SU-DHL-6 (cell line): ENCODE results near the gene PCGF1.

ENCODE experiments used
- H2AFZ ChIP-seq: fragments of 200-600 bp; sonication (generic); 2 replicates; pipeline ENCODE4 v1.6.1; 2014; ENCODE audit warnings: low read depth, mild to moderate bottlenecking, moderate library complexity, mixed read lengths, antibody characterized with exemption, low read length; ENCODE audit not compliant: severe bottlenecking
- H3F3A ChIP-seq: fragments of 200-600 bp; shearing (Covaris generic); 2 replicates; pipeline ENCODE4 v1.6.0; 2016; ENCODE audit warnings: antibody characterized with exemption, mild to moderate bottlenecking; ENCODE audit not compliant: insufficient read depth
- H3K27ac ChIP-seq: fragments of 200-600 bp; sonication (generic); 2 replicates; pipeline ENCODE4 v1.5.1; 2016; ENCODE audit warnings: low read depth, mild to moderate bottlenecking, low read length, moderate library complexity, mixed read lengths
- H3K27me3 ChIP-seq: fragments of 200-600 bp; sonication (generic), shearing (Covaris generic); 2 replicates; pipeline ENCODE4 v1.6.0; 2014; ENCODE audit warnings: mild to moderate bottlenecking, low read length
- H3K36me3 ChIP-seq: fragments of 200-600 bp; sonication (generic); 2 replicates; pipeline ENCODE4 v1.6.1; 2014; ENCODE audit warnings: mild to moderate bottlenecking, low read length, mixed read lengths
- H3K4me2 ChIP-seq: fragments of 300-600, 200-600 bp; shearing (Covaris generic), sonication (generic); 2 replicates; pipeline ENCODE4 v1.6.0; 2014; ENCODE audit warnings: low read length, low read depth, mild to moderate bottlenecking; ENCODE audit not compliant: poor library complexity, severe bottlenecking
- H3K4me3 ChIP-seq: fragments of 200-600 bp; sonication (generic); 2 replicates; pipeline ENCODE4 v1.5.1; 2014; ENCODE audit warnings: antibody characterized with exemption, low read length, mild to moderate bottlenecking, mixed read lengths; ENCODE audit not compliant: insufficient read depth, poor library complexity, severe bottlenecking
- H3K79me2 ChIP-seq: fragments of 200-600 bp; sonication (generic); 2 replicates; pipeline ENCODE4 v1.6.1; 2014; ENCODE audit warnings: mild to moderate bottlenecking, low read length, moderate library complexity; ENCODE audit not compliant: insufficient read depth
- H3K9ac ChIP-seq: fragments of 200-600 bp; sonication (generic); 2 replicates; pipeline ENCODE4 v1.7.0; 2014; ENCODE audit warnings: mild to moderate bottlenecking, low read length
- H3K9me2 ChIP-seq: fragments of 200-600 bp; sonication (generic); replicated peaks from 2 replicates; pipeline ENCODE4 v1.6.1; 2014; ENCODE audit warnings: low read length; ENCODE audit not compliant: insufficient read depth
- H3K9me3 ChIP-seq: fragments of 200-600 bp; sonication (generic); 2 replicates; pipeline ENCODE4 v1.6.1; 2014; ENCODE audit warnings: low read length, mixed read lengths; ENCODE audit not compliant: insufficient read depth
- H4K20me1 ChIP-seq: fragments of 200-600 bp; sonication (generic); 2 replicates; pipeline ENCODE4 v1.6.1; 2014; ENCODE audit warnings: low read depth, mild to moderate bottlenecking, antibody characterized with exemption, low read length, moderate library complexity, mixed read lengths
- CTCF ChIP-seq: fragments of 200-600 bp; sonication (generic); IDR thresholded peaks from one replicate; pipeline ENCODE4 v1.5.1; 2017; ENCODE audit warnings: antibody characterized with exemption, mild to moderate bottlenecking, low read length, moderate library complexity; ENCODE audit not compliant: insufficient read depth, poor library complexity, severe bottlenecking
- EZH2phosphoT487 ChIP-seq: fragments of 200-600 bp; sonication (generic), shearing (Covaris generic); conservative IDR thresholded peaks from 2 replicates; pipeline ENCODE4 v1.6.1; 2018; ENCODE audit warnings: mild to moderate bottlenecking, antibody characterized with exemption, low read length, moderate library complexity, mixed read lengths

Gene PCGF1

GRCh38 chr2:74497777-74498499, 9.6 kb downstream of the PCGF1 start:
- H3K36me3 ChIP-seq: no peaks in the 10 kb centered on the region
- H2AFZ ChIP-seq: no peak overlapping the region
- no peaks in the 10 kb centered on the region for H3K27me3 ChIP-seq
- no peak overlapping the region for H3K4me2 ChIP-seq
- H3K79me2 ChIP-seq: no peaks in the 10 kb centered on the region
- H4K20me1 ChIP-seq: no peaks in the 10 kb centered on the region
- H3K27ac ChIP-seq: no peak overlapping the region
- no peaks in the 10 kb centered on the region for H3K9me3 ChIP-seq
- H3K9me2 ChIP-seq: no peaks in the 10 kb centered on the region
- no peaks in the 10 kb centered on the region for H3F3A ChIP-seq
- no peak overlapping the region for H3K9ac ChIP-seq
- H3K4me3 ChIP-seq: no peak overlapping the region
- TF ChIP-seq CTCF (no peak), EZH2phosphoT487 (no peak)

- H2AFZ ChIP-seq: no peak overlapping the region
- no peak overlapping the region for H3K4me3 ChIP-seq
- H3K4me2 ChIP-seq: no peak overlapping the region
- no peaks in the 10 kb centered on the region for H3K9me2 ChIP-seq
- no peak overlapping the region for H3K9ac ChIP-seq
- no peaks in the 10 kb centered on the region for H3K27me3 ChIP-seq
- no peaks in the 10 kb centered on the region for H4K20me1 ChIP-seq
- H3K27ac ChIP-seq: no peak overlapping the region
- no peaks in the 10 kb centered on the region for H3F3A ChIP-seq
- H3K79me2 ChIP-seq: no peaks in the 10 kb centered on the region
- no peaks in the 10 kb centered on the region for H3K36me3 ChIP-seq
- H3K9me3 ChIP-seq: no peaks in the 10 kb centered on the region
- no peak for TF ChIP-seq EZH2phosphoT487
Observed at GRCh38 chr2:74496997-74497776, 10.3 kb downstream of the PCGF1 start.

GRCh38 chr2:74495440-74495839, 12.1 kb downstream of the PCGF1 start:
- H2AFZ ChIP-seq: no peak overlapping the region
- H3K9ac ChIP-seq: no peak overlapping the region
- TF ChIP-seq CTCF (no peak), EZH2phosphoT487 (no peak)
- H3K9me2 ChIP-seq: no peaks in the 10 kb centered on the region
- H4K20me1 ChIP-seq: no peaks in the 10 kb centered on the region
- H3K4me2 ChIP-seq: no peak overlapping the region
- H3K4me3 ChIP-seq: no peak overlapping the region
- H3K27me3 ChIP-seq: no peaks in the 10 kb centered on the region
- H3F3A ChIP-seq: no peaks in the 10 kb centered on the region
- no peaks in the 10 kb centered on the region for H3K9me3 ChIP-seq
- no peaks in the 10 kb centered on the region for H3K36me3 ChIP-seq
- no peaks in the 10 kb centered on the region for H3K79me2 ChIP-seq
- no peak overlapping the region for H3K27ac ChIP-seq

GRCh38 chr2:74493546-74493945, 13.9 kb downstream of the PCGF1 start:
- Histone ChIP-seq H3K4me3 (no peak overlapping the region), H3K36me3 (no peaks in the 10 kb centered on the region), H3K4me2 (no peak overlapping the region), H3K9me2 (no peaks in the 10 kb centered on the region), H3K27ac (no peak overlapping the region), H3K9me3 (no peaks in the 10 kb centered on the region), H3K79me2 (no peaks in the 10 kb centered on the region), H4K20me1 (no peaks in the 10 kb centered on the region), H3F3A (no peaks in the 10 kb centered on the region), H3K9ac (no peak overlapping the region), H2AFZ (no peak overlapping the region), H3K27me3 (no peaks in the 10 kb centered on the region)
- TF ChIP-seq CTCF (no peak), EZH2phosphoT487 (no peak)
